Left lung (tissue), 10 donors: Measurements from ENCODE around the gene TMSB4X. TPM values are rescaled to one million over a fixed set of nuclear protein-coding genes. Genes with fewer than 3 reads are reported as not detected.

Source experiments
- ATAC-seq: fragments of 200-7000 bp; cut with Tn5 transposase; one replicate; pipeline ENCODE4 v1.9.1; 2020; ENCODE audit warnings: moderate library complexity
- DNase-seq, 4 donors: peaks; one replicate each; pipeline ENCODE4 v3.0.0-alpha.2; 2013 to 2020
- H3K27ac ChIP-seq, 2 donors: fragments of 200-600 bp; sonication (generic) in 1 of 2; one replicate each; pipeline versions ENCODE4 v1.5.0 to v1.8.0; 2020 to 2021
- H3K27me3 ChIP-seq, 2 donors: fragments of 200-600 bp; sonication (generic) in 1 of 2; one replicate each; pipeline versions ENCODE4 v1.5.0 to v1.8.0; 2020 to 2021
- H3K36me3 ChIP-seq, 2 donors: fragments of 200-600 bp; sonication (generic) in 1 of 2; one replicate each; pipeline versions ENCODE4 v1.5.0 to v1.8.0; 2020 to 2021
- H3K4me1 ChIP-seq, 2 donors: fragments of 200-600 bp; one replicate each; pipeline ENCODE4 v1.8.0; 2021
- H3K4me3 ChIP-seq, 2 donors: fragments of 200-600 bp; sonication (generic) in 1 of 2; one replicate each; pipeline versions ENCODE4 v1.5.0 to v1.8.0; 2020 to 2021; ENCODE audit warnings: mild to moderate bottlenecking in 1 of 2
- H3K9me3 ChIP-seq, 2 donors: fragments of 200-600 bp; sonication (generic) in 1 of 2; one replicate each; pipeline versions ENCODE4 v1.5.0 to v1.8.0; 2020 to 2021
- CTCF ChIP-seq, 2 donors: fragments of 200-600 bp; sonication (generic) in 1 of 2; IDR thresholded peaks; one replicate each; pipeline versions ENCODE4 v1.5.0 to v1.8.0; 2021; ENCODE audit warnings: antibody characterized with exemption in 2 of 2
- intact Hi-C, 2 donors: fragments of 100-400 bp; cut with DNase I; formaldehyde crosslinking; loops; one replicate each; pipeline versions ENCODE4 v1.11.2 to v1.14.2; 2022
- polyA plus RNA-seq, 6 donors: library from polyadenylated mRNA; unstranded; fragments of 120-200 nt; gene quantifications; one replicate each; pipeline ENCODE4 v1.2.1, GENCODE V29; 2013; ENCODE audit not compliant: insufficient read length in 6 of 6
- total RNA-seq, 2 donors: library from RNA; stranded (reverse); fragmentation: NEBNext Ultra II Directional; extraction: Animal tissue kit (Norgen Biotek cat#: 25700); gene quantifications; one replicate each; pipeline ENCODE4 v1.2.1, GENCODE V29; 2021
- donor health status: DM: no; HTN: yes; CAD: no.
- donor health status: DM: no; HTN: no; CAD: no.

TMSB4X gene
- total and polyA plus RNA-seq, 8 donors, result 3,301 to 4,791 (median 3,530) TPM

DNA sequence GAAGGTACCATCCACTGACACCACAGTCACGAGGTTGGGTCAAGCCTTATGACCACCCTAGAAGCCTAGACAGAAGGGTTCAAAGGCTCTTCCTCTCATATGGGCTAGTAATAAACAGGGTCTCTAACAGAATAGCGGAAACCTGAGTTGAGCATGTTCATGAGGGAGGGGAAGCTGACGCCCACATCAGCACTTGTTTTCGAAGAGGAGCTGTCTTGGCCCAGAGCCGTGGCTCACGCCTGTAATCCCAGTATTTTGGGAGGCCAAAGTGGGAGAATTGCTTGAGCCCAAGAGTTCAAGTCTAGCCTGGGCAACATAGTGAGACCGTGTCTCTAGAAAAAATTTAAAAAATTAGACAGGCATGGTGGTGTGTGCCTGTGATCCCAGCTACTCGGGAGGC, 21.5 kb upstream of the TMSB4X start:
- Histone ChIP-seq H3K27me3 (no peaks in the 10 kb centered on the region), H3K36me3 (no peaks in the 10 kb centered on the region), H3K4me3 (no peak overlapping the region), H3K27ac (no peak overlapping the region), H3K9me3 (no peaks in the 10 kb centered on the region), H3K4me1 (peaks cover 10 to 49% of the 10 kb centered on the region in 2 donors)
- intact Hi-C loops, result no loop called here
- no peak for TF ChIP-seq CTCF (IDR thresholded peaks at IDR 0.05)
- ATAC-seq (no peak), DNase-seq (no peak)

DNA sequence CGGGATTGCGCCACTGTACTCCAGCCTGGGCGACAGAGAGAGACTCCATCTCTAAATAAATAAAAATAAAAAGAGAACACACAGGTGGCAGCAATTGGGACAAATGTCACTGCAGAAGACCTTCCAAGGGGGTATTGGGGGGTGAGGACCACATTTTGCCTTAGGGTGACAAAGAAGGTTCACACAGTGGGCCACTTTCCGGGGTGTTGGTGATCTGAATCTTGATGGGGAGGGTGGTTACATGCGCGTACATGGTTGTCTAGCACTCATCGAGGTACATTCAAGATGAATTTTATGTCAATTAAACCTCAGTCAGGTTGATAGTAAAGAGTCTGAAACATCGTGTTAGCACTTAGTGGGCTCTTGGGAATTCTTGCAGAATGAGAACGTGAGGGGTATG, 20.5 kb upstream of the TMSB4X start:
- peaks cover 10 to 41% of the 10 kb centered on the region in 2 donors for H3K4me1 ChIP-seq

GRCh38 chrX:12954981-12955380, 19.9 kb upstream of the TMSB4X start:
- no peaks in the 10 kb centered on the region for H3K9me3 ChIP-seq
- ATAC-seq (no peak), DNase-seq (no peak)
- H3K4me3 ChIP-seq, result peak overlapping the region in 1 of 2 donors; percentile 26
- peaks cover 10 to 35% of the 10 kb centered on the region in 2 donors for H3K4me1 ChIP-seq
- intact Hi-C loops, result no loop called here
- H3K27ac ChIP-seq, result peak overlapping the region; percentile 77 to 94
- no peaks in the 10 kb centered on the region for H3K27me3 ChIP-seq
- TF ChIP-seq CTCF (IDR thresholded peaks at IDR 0.05), result no peak
- no peaks in the 10 kb centered on the region for H3K36me3 ChIP-seq

More for the DNA sequence above, 20.5 kb upstream of the TMSB4X start:
- ATAC-seq (no peak), DNase-seq (no peak)
- intact Hi-C loops, result no loop called here
- Histone ChIP-seq H3K27ac (peak overlapping the region in 1 of 2 donors; percentile 94), H3K27me3 (no peaks in the 10 kb centered on the region), H3K36me3 (no peaks in the 10 kb centered on the region), H3K4me3 (no peak overlapping the region), H3K9me3 (no peaks in the 10 kb centered on the region)
- TF ChIP-seq CTCF (IDR thresholded peaks at IDR 0.05), result no peak

DNA sequence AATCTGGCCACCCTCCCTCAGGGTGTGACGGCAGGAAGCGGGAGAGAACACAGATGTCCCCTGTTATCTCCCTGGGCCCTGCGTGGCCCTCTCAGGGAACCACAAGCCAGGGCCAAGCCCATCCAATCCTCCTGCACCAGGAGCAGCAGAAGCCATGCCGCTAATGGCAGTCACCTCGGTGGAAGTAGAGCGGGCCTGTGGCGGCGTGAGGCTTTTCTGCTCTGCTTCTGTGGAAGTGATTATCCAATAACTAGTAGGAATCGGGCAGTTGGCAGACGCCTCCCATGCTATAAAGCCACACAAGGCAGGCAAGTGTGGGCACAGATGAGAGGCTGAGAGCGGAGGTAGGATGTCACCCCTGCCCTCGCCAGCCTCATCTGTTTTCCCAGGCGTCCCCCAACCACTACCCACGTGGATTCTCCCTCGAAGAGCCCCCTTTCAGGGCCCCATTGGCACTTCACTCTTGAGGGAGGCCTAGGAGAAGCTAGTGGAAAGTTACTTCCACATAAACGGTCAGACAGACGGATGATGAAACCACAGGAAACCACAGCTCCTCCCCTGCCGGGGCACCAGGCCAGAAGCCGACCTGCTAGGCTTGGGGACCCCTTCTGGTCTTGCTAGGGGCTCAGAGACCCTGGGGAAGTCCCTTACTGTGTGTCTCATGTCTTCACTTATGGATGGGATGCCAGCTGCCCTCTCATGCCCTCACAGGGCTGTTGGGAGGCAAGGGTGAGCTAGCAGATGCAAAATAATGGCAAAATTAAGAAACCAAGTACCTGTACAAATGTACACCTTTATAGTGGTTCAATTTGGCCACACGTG, 18.8 kb upstream of the TMSB4X start:
- H3K9me3 ChIP-seq, result no peaks in the 10 kb centered on the region
- TF ChIP-seq CTCF (IDR thresholded peaks at IDR 0.05), result no peak
- H3K27ac ChIP-seq, result peak overlapping the region; percentile 77 to 94
- no peaks in the 10 kb centered on the region for H3K27me3 ChIP-seq
- DNase-seq (peak in 2 of 4 donors; percentile 81 to 83), ATAC-seq (peak; percentile 82)
- peak overlapping the region in 1 of 2 donors; percentile 26 for H3K4me3 ChIP-seq
- no peaks in the 10 kb centered on the region for H3K36me3 ChIP-seq
- intact Hi-C loops, result no loop called here
- H3K4me1 ChIP-seq, result peaks cover 10 to 35% of the 10 kb centered on the region in 2 donors

DNA sequence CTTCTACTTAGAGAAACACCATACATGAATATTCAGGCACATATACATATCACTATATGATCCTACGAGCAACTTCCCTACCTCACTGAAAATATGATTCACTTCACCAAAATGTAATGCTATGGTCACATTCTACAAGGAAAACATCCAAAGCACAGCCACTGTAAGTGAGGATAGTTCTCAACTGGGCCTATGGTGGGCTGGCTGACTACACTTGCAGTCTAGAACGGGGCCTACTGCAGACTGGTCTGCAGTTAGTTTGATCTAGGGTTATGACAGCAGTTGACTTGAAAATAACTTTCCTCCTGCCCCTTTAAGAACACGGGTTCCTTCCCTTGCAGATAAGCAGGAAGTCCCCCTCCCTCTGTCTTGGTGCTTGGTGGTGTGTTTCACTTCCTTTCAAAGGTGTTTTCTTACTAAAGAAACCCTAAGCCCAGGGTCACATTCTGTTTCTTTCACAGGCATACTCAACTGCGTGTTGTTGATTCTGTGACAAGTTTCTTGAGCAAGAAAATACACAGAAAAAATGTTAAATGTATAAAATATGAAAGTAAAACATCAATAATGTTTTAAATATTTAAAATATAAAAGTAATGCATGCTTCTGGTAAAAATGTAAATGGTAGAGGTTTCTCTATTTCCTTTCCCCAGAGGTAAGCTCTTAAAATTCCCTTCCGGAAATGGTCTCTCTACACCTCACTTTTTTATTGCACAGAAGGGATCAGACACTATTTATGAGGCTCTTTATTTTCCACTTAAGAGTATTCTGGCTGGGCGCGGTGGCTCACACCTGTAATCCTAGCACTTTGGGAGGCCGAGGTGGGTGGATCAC, 18.0 kb upstream of the TMSB4X start:
- Histone ChIP-seq H3K27ac (peak overlapping the region; percentile 77 to 94), H3K36me3 (no peaks in the 10 kb centered on the region), H3K27me3 (no peaks in the 10 kb centered on the region), H3K4me3 (peak overlapping the region in 1 of 2 donors; percentile 26), H3K4me1 (peaks cover 10 to 31% of the 10 kb centered on the region in 2 donors), H3K9me3 (no peaks in the 10 kb centered on the region)
- TF ChIP-seq CTCF (IDR thresholded peaks at IDR 0.05), result no peak
- intact Hi-C loops, result no loop called here
- ATAC-seq (peak; percentile 72), DNase-seq (no peak)
